Stomach smooth muscle (tissue), 2 donors: ENCODE data around the gene ZNF628.
"Not testable (repeated sequence)": the region's sequence is repeated elsewhere in the genome, so short reads cannot be mapped to it uniquely, and the experiment has no call there.

Experiments
- H3K27ac ChIP-seq: one replicate; pipeline ENCODE4 v1.7.0; 2013; ENCODE audit warnings: mild to moderate bottlenecking, low read length, inconsistent platforms
- H3K27me3 ChIP-seq, 2 donors: one replicate each; pipeline ENCODE4 v1.7.0; 2013; ENCODE audit warnings: low read length in 2 of 2; ENCODE audit not compliant: insufficient read depth in 2 of 2, control insufficient read depth in 1 of 2
- H3K36me3 ChIP-seq, 2 donors: one replicate each; pipeline ENCODE4 v1.7.0; 2013; ENCODE audit warnings: low read length in 2 of 2; ENCODE audit not compliant: control insufficient read depth in 2 of 2, insufficient read depth in 2 of 2
- H3K4me1 ChIP-seq: one replicate; pipeline ENCODE4 v1.7.0; 2013; ENCODE audit warnings: low read length; ENCODE audit not compliant: control insufficient read depth, insufficient read depth
- H3K4me3 ChIP-seq, 2 donors: one replicate each; pipeline ENCODE4 v1.7.0; 2013; ENCODE audit warnings: low read length in 2 of 2
- H3K9ac ChIP-seq, 2 donors: one replicate each; pipeline ENCODE4 v1.7.0; 2013; ENCODE audit warnings: low read length in 2 of 2, mild to moderate bottlenecking in 1 of 2
- H3K9me3 ChIP-seq, 2 donors: one replicate each; pipeline ENCODE4 v1.7.0; 2013; ENCODE audit warnings: low read length in 2 of 2; ENCODE audit not compliant: control insufficient read depth in 2 of 2
- donor health status: healthy.
- donor health status: Pancreatic carcinoma.

The ZNF628 gene

GRCh38 chr19:55493052-55493644 is 16.7 kb downstream of the ZNF628 start:
- peaks cover 2 to 9% of the 10 kb centered on the region in 2 donors for H3K36me3 ChIP-seq
- no peaks in the 10 kb centered on the region for H3K9me3 ChIP-seq
- H3K27me3 ChIP-seq, result no peaks in the 10 kb centered on the region
- no peak overlapping the region for H3K27ac ChIP-seq
- H3K4me3 ChIP-seq, result peak overlapping the region in 1 of 2 donors; percentile 22
- H3K9ac ChIP-seq, result no peak overlapping the region
- peaks cover 58% of the 10 kb centered on the region for H3K4me1 ChIP-seq

GRCh38 chr19:55493645-55494171 is 17.3 kb downstream of the ZNF628 start:
- Histone ChIP-seq H3K9ac (no peak overlapping the region), H3K9me3 (no peaks in the 10 kb centered on the region), H3K36me3 (peaks cover 2 to 9% of the 10 kb centered on the region in 2 donors), H3K27me3 (no peaks in the 10 kb centered on the region), H3K4me1 (peaks cover 59% of the 10 kb centered on the region), H3K4me3 (peak overlapping the region in 1 of 2 donors; percentile 62), H3K27ac (peak overlapping the region; percentile 11)

GRCh38 chr19:55494172-55494761 is 17.9 kb downstream of the ZNF628 start:
- Histone ChIP-seq H3K27me3 (no peaks in the 10 kb centered on the region), H3K9ac (peak overlapping the region in 1 of 2 donors; percentile 21), H3K4me1 (peaks cover 60% of the 10 kb centered on the region), H3K9me3 (no peaks in the 10 kb centered on the region), H3K36me3 (peaks cover 2 to 9% of the 10 kb centered on the region in 2 donors), H3K27ac (peak overlapping the region; percentile 11), H3K4me3 (peak overlapping the region in 1 of 2 donors; percentile 62)

GRCh38 chr19:55495646-55496349 is 19.4 kb downstream of the ZNF628 start:
- no peaks in the 10 kb centered on the region for H3K9me3 ChIP-seq
- H3K9ac ChIP-seq, result no peak overlapping the region
- H3K36me3 ChIP-seq, result peaks cover 6 to 16% of the 10 kb centered on the region in 2 donors
- H3K27ac ChIP-seq, result no peak overlapping the region
- H3K27me3 ChIP-seq, result no peaks in the 10 kb centered on the region
- H3K4me1 ChIP-seq, result peaks cover 50% of the 10 kb centered on the region
- no peak overlapping the region for H3K4me3 ChIP-seq

GRCh38 chr19:55496820-55497219 is 20.4 kb downstream of the ZNF628 start:
- Histone ChIP-seq H3K36me3 (peaks cover 10 to 25% of the 10 kb centered on the region in 2 donors), H3K4me1 (peaks cover 39% of the 10 kb centered on the region)
- not testable (repeated sequence) for H3K9ac ChIP-seq, H3K27me3 ChIP-seq, H3K9me3 ChIP-seq, H3K4me3 ChIP-seq, H3K27ac ChIP-seq

- peak overlapping the region; percentile 41 for H3K27ac ChIP-seq
- H3K9me3 ChIP-seq, result no peaks in the 10 kb centered on the region
- no peaks in the 10 kb centered on the region for H3K27me3 ChIP-seq
- no peak overlapping the region for H3K4me3 ChIP-seq
- H3K4me1 ChIP-seq, result peaks cover 30% of the 10 kb centered on the region
- peaks cover 10 to 25% of the 10 kb centered on the region in 2 donors for H3K36me3 ChIP-seq
- H3K9ac ChIP-seq, result no peak overlapping the region
Observed at GRCh38 chr19:55497763-55498162, 21.3 kb downstream of the ZNF628 start.

- Histone ChIP-seq H3K4me3 (no peak overlapping the region), H3K9ac (peak overlapping the region in 1 of 2 donors; percentile 29), H3K4me1 (peaks cover 25% of the 10 kb centered on the region), H3K27me3 (no peaks in the 10 kb centered on the region), H3K36me3 (peaks cover 10 to 25% of the 10 kb centered on the region in 2 donors), H3K27ac (peak overlapping the region; percentile 41), H3K9me3 (no peaks in the 10 kb centered on the region)
Observed at GRCh38 chr19:55498246-55498840, 21.9 kb downstream of the ZNF628 start.

- no peak overlapping the region for H3K9ac ChIP-seq
- H3K9me3 ChIP-seq, result no peaks in the 10 kb centered on the region
- no peak overlapping the region for H3K4me3 ChIP-seq
- peaks cover 27% of the 10 kb centered on the region for H3K4me1 ChIP-seq
- peaks cover 10 to 22% of the 10 kb centered on the region in 2 donors for H3K36me3 ChIP-seq
- H3K27me3 ChIP-seq, result no peaks in the 10 kb centered on the region
- no peak overlapping the region for H3K27ac ChIP-seq
Observed at GRCh38 chr19:55500368-55500952, 24.0 kb downstream of the ZNF628 start.

- Histone ChIP-seq H3K9ac (no peak overlapping the region), H3K27ac (no peak overlapping the region), H3K36me3 (peaks cover 8 to 17% of the 10 kb centered on the region in 2 donors), H3K27me3 (no peaks in the 10 kb centered on the region), H3K9me3 (no peaks in the 10 kb centered on the region), H3K4me3 (no peak overlapping the region), H3K4me1 (peaks cover 25% of the 10 kb centered on the region)
Observed at GRCh38 chr19:55502197-55502952, 26.0 kb downstream of the ZNF628 start.

- H3K4me3 ChIP-seq, result no peak overlapping the region
- peaks cover 8 to 18% of the 10 kb centered on the region in 2 donors for H3K36me3 ChIP-seq
- no peaks in the 10 kb centered on the region for H3K9me3 ChIP-seq
- H3K4me1 ChIP-seq, result peaks cover 22% of the 10 kb centered on the region
- H3K9ac ChIP-seq, result no peak overlapping the region
- H3K27ac ChIP-seq, result no peak overlapping the region
- no peaks in the 10 kb centered on the region for H3K27me3 ChIP-seq
Observed at GRCh38 chr19:55503157-55503501, 26.7 kb downstream of the ZNF628 start.
